ENCODE measurements around the gene GALNT16.

DNA sequence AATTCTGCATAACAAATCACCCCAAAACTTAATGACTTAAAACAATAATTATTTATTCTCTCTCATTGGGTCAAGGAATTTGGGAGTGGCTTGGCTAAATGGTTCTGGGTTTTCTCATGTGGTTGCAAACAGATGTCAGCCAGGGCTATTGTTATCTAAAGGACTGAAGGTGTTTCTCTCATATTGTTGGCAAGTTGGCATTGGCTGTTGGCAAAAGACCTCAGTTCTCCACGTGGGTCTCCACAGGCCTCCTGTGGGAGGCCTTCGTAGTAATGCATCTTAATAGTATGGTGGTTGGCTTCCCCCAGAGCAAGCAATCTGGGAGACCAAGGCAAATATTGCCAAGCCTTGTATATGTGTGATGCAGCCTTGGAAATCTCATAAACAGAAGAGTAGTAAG is 14.4 kb downstream of the GALNT16 start:
- TF ChIP-seq EZH2phosphoT487 (IDR thresholded peaks at IDR 0.05; ENCODE audit: low read length), result no peak
- TF ChIP-seq, protein P1, sequence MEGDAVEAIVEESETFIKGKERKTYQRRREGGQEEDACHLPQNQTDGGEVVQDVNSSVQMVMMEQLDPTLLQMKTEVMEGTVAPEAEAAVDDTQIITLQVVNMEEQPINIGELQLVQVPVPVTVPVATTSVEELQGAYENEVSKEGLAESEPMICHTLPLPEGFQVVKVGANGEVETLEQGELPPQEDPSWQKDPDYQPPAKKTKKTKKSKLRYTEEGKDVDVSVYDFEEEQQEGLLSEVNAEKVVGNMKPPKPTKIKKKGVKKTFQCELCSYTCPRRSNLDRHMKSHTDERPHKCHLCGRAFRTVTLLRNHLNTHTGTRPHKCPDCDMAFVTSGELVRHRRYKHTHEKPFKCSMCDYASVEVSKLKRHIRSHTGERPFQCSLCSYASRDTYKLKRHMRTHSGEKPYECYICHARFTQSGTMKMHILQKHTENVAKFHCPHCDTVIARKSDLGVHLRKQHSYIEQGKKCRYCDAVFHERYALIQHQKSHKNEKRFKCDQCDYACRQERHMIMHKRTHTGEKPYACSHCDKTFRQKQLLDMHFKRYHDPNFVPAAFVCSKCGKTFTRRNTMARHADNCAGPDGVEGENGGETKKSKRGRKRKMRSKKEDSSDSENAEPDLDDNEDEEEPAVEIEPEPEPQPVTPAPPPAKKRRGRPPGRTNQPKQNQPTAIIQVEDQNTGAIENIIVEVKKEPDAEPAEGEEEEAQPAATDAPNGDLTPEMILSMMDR (IDR thresholded peaks at IDR 0.05; ENCODE audit: low read length), result no peak
- no peak for TF ChIP-seq EZH2 (optimal IDR thresholded peaks at IDR 0.05; ENCODE audit: low read depth, low read length)

Data from MM.1S (cell line).